Cardiac fibroblast (primary cell): ENCODE data around the gene LRRC74B.
"Not testable (repeated sequence)": the region's sequence is repeated elsewhere in the genome, so short reads cannot be mapped to it uniquely, and the experiment has no call there.

Source experiments
- DNase-seq, 2 donors: peaks; one replicate each; pipeline versions ENCODE4 v3.0.0 to v3.0.0-alpha.2; 2010; ENCODE audit warnings: low read depth in 2 of 2
- H3K4me3 ChIP-seq, 2 donors: replicated peaks in 1 of 2; 1 replicate in 1 of 2; 2 replicates in 1 of 2; pipeline ENCODE4 v1.5.1; 2011; ENCODE audit warnings: low read depth in 2 of 2, low read length in 2 of 2, mild to moderate bottlenecking in 2 of 2, moderate library complexity in 1 of 2
- CTCF ChIP-seq: IDR thresholded peaks from one replicate; pipeline ENCODE4 v1.5.1; 2011; ENCODE audit warnings: low read depth, mild to moderate bottlenecking, low read length, inconsistent platforms

LRRC74B gene

GRCh38 chr22:21054046-21054713 lies 8.4 kb downstream of the LRRC74B start:
- no peak for DNase-seq
- TF ChIP-seq CTCF: no peak
- H3K4me3 ChIP-seq: no peak overlapping the region

DNA sequence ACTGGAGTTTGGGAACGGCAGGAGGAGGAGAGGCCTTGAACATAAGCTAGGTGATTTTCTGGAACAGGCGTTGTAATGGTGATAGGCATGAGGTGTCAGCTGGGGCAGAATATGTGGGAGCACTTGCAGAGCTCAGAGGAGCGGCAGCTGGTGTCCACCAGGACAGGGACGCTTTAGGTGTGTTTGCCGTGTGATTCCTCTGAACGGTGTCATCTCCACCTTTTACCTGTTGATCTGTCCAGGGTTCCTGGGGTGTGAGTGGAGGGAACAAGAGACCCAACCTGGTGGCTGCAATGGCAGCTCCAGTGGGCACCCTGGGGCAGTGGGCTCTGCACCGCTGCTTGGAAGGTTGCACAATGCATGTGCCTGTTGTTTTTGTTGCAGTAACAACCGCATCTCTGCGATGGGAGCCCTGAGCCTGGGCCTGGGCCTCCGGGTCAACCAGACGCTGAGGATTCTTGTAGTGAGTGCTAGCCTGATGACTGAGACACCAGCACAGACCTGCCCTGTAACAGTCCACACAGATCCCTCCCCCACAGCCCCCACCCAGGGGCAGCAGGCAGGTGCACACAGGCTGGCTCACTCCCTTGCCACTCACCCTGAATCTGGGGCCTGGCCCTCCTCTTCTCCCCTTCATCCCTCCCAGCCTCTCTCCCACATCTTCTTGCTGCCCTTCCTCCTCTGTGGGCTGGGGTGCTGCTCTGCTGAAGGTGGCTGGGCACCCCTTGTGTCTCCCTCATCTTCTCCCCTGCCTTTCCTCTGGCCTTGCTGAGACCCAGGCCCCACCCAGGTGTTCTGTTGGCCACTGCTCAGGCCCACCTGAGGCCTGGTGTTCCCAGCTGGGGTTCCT lies 9.2 kb downstream of the LRRC74B start:
- no peak overlapping the region for H3K4me3 ChIP-seq
- no peak for TF ChIP-seq CTCF
- no peak for DNase-seq

DNA sequence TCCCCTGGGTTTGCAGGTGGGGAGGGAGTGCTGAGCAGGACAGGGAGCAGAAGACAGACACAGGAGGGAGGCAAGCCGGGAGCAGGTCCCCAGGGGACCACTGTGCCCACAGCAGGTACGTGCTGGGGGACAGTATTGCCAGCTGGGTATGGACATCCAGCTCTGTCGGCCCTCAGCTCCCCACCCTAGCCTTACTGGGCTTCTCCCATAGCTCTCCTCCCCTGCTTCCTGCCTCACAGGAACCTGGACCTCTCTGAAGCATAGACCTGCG lies 9.8 kb downstream of the LRRC74B start:
- TF ChIP-seq CTCF: no peak
- DNase-seq: no peak
- no peak overlapping the region for H3K4me3 ChIP-seq

GRCh38 chr22:21055880-21056319 lies 10.2 kb downstream of the LRRC74B start:
- no peak for DNase-seq
- no peak for TF ChIP-seq CTCF
- no peak overlapping the region for H3K4me3 ChIP-seq

DNA sequence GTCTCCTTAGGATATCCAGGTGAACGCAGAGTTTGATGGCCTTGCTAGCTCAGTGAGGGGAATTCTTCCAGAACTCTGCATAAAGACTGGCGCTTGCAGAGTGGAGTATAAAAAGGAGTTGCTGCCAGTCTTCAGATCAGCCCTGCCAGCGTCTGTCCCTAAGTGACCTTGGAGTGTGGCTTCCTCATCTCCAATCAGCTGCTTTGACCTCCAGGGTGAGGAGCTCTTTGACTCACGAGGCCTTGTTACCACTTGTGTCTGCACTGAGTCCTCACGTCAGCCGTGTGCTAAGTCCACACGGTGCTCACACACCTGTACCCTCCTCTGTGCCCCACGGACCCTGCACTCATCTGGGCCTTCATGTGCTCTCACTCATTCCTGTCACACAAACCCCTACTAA lies 14.6 kb downstream of the LRRC74B start:
- DNase-seq, H3K4me3 ChIP-seq: not testable (repeated sequence)

DNA sequence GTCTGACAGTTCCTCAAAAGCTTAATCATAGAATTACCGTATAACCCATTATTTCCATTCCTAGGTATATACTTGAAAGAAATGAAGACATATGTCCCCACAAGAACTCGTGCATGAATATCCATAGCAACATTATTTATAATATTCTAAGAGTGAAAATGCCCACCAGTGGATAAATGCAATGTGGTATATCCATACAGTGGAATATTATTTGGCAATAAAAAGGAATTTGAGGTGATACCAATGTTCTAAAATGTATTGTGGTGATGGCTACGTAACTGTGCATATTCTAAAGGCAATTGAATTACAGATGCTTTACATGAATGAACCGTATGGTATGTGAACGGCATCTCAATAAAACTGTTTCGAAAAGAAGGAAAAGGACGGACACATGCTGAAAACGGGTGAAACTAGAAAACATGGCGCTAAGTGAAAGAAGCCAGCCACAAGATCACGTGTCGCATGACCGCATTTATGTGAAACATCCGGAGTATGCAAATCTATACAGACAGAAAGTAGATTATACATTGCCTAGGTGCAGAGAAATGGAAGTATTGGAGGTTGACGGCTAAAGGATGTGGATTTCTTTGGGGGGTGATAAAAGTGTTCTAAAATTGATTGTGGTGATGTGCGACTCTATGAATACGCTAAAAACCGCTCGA lies 16.0 kb downstream of the LRRC74B start:
- not testable (repeated sequence) for DNase-seq, H3K4me3 ChIP-seq

DNA sequence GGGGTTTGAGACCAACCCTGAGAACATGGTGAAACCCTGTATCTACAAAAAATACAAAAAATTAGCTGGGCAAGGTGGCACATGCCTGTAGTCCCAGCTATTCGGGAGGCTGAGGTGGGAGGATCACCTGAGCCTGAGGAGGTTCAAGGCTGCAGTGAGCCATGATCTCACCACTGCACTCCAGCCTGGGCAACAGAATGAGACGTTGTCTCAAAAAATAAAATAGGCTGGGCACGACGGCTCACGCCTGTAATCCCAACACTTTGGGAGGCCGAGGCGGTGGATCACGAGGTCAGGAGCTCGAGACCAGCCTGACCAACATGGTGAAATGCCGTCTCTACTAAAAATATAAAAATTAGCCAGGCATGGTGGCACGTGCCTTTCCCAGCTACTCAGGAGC lies 18.7 kb downstream of the LRRC74B start:
- DNase-seq: not testable (repeated sequence)

More for the DNA sequence above, 18.7 kb downstream of the LRRC74B start:
- not testable (repeated sequence) for H3K4me3 ChIP-seq
